GM18951 (cell line): Measurements from ENCODE around the gene LHX5.
"Not testable (repeated sequence)": the region's sequence is repeated elsewhere in the genome, so short reads cannot be mapped to it uniquely, and the experiment has no call there.

Experiments used
- POLR2A ChIP-seq: IDR thresholded peaks from 4 replicates; pipeline ENCODE4 v1.6.1; 2011; ENCODE audit warnings: mild to moderate bottlenecking; ENCODE audit not compliant: insufficient read length, insufficient read depth; ENCODE audit errors: extremely low read depth
- in situ Hi-C: fragments of 300-500 bp; cut with MboI; formaldehyde crosslinking; loops from one replicate; pipeline ENCODE4 v1.12.0; 2022; ENCODE audit warnings: low sequenced_read_pairs, mixed read lengths, inconsistent platforms; ENCODE audit not compliant: unreplicated experiment

Gene LHX5

GRCh38 chr12:113471619-113472171, at the start of gene LHX5:
Gene LHX5, minus strand, starts transcription at chr12:113471871. Its CDS starts 373 bp downstream, at chr12:113471498.
- in situ Hi-C loops, result loop anchor here (25.0 kb wide), 1 partner anchor 441 kb away; no protein-coding TSS in a partner anchor
- TF ChIP-seq POLR2A, result no peak

GRCh38 chr12:113519464-113520307, 48.0 kb upstream of the LHX5 start:
- in situ Hi-C loops, result no loop called here
- no peak for TF ChIP-seq POLR2A

- no peak for TF ChIP-seq POLR2A
- in situ Hi-C loops, result no loop called here
Observed at GRCh38 chr12:113515082-113515856, 43.6 kb upstream of the LHX5 start.

- in situ Hi-C loops, result no loop called here
- no peak for TF ChIP-seq POLR2A
Observed at GRCh38 chr12:113514602-113515001, 42.9 kb upstream of the LHX5 start.

GRCh38 chr12:113512568-113512967, 40.9 kb upstream of the LHX5 start:
- in situ Hi-C loops, result no loop called here
- TF ChIP-seq POLR2A, result no peak

GRCh38 chr12:113506867-113507266, 35.2 kb upstream of the LHX5 start:
- in situ Hi-C loops, result no loop called here

GRCh38 chr12:113505941-113506340, 34.3 kb upstream of the LHX5 start:
- TF ChIP-seq POLR2A, result no peak
- in situ Hi-C loops, result no loop called here

More at GRCh38 chr12:113506867-113507266, 35.2 kb upstream of the LHX5 start:
- no peak for TF ChIP-seq POLR2A

GRCh38 chr12:113504917-113505316, 33.2 kb upstream of the LHX5 start:
- TF ChIP-seq POLR2A, result no peak
- in situ Hi-C loops, result no loop called here

GRCh38 chr12:113500782-113501311, 29.2 kb upstream of the LHX5 start:
- in situ Hi-C loops, result no loop called here
- TF ChIP-seq POLR2A, result no peak

- no peak for TF ChIP-seq POLR2A
- in situ Hi-C loops, result no loop called here
Observed at GRCh38 chr12:113500306-113500675, 28.6 kb upstream of the LHX5 start.

GRCh38 chr12:113498490-113498889, 26.8 kb upstream of the LHX5 start:
- TF ChIP-seq POLR2A, result no peak
- in situ Hi-C loops, result no loop called here

- no peak for TF ChIP-seq POLR2A
- in situ Hi-C loops, result no loop called here
Observed at GRCh38 chr12:113497693-113498092, 26.0 kb upstream of the LHX5 start.

- in situ Hi-C loops, result not testable (repeated sequence)
Observed at GRCh38 chr12:113495941-113496340, 24.3 kb upstream of the LHX5 start.
